NCI-H1105 treated with DMSO at 0.1 percent for 48 hours (cell line): ENCODE results near the gene DLGAP1.

Experiments
- DNase-seq: peaks from one replicate; lab custom pipeline; 2025; lab: John Stamatoyannopoulos, UW

DLGAP1 gene

GRCh38 chr18:3935305-3935704 is 519.8 kb downstream of the DLGAP1 start:
- no peak for DNase-seq

GRCh38 chr18:3932276-3932675 is 522.8 kb downstream of the DLGAP1 start:
- no peak for DNase-seq

GRCh38 chr18:3931542-3932112 is 523.5 kb downstream of the DLGAP1 start:
- DNase-seq: no peak

- DNase-seq: no peak
Measured at GRCh38 chr18:3931013-3931315, 524.1 kb downstream of the DLGAP1 start.

- no peak for DNase-seq
Measured at GRCh38 chr18:3930126-3931012, 524.7 kb downstream of the DLGAP1 start.

GRCh38 chr18:3924455-3924854 is 530.7 kb downstream of the DLGAP1 start:
- no peak for DNase-seq

- DNase-seq: no peak
Measured at GRCh38 chr18:3923750-3924149, 531.4 kb downstream of the DLGAP1 start.

- DNase-seq: no peak
Measured at GRCh38 chr18:3921826-3922225, 533.3 kb downstream of the DLGAP1 start.

GRCh38 chr18:3920832-3921231 is 534.3 kb downstream of the DLGAP1 start:
- no peak for DNase-seq

GRCh38 chr18:3919396-3920061 is 535.6 kb downstream of the DLGAP1 start:
- DNase-seq: no peak

GRCh38 chr18:3916082-3916481 is 539.0 kb downstream of the DLGAP1 start:
- no peak for DNase-seq

- DNase-seq: no peak
Measured at GRCh38 chr18:3914833-3915610, 540.1 kb downstream of the DLGAP1 start.

- DNase-seq: no peak
Measured at GRCh38 chr18:3914109-3914508, 541.0 kb downstream of the DLGAP1 start.

- no peak for DNase-seq
Measured at GRCh38 chr18:3912705-3913104, 542.4 kb downstream of the DLGAP1 start.

GRCh38 chr18:3911413-3911812 is 543.7 kb downstream of the DLGAP1 start:
- DNase-seq: no peak

- DNase-seq: no peak
Measured at GRCh38 chr18:3910512-3910911, 544.6 kb downstream of the DLGAP1 start.

- DNase-seq: no peak
Measured at GRCh38 chr18:3907955-3908354, 547.2 kb downstream of the DLGAP1 start.

- no peak for DNase-seq
Measured at GRCh38 chr18:3906116-3906750, 548.9 kb downstream of the DLGAP1 start.

GRCh38 chr18:3903337-3903736 is 551.8 kb downstream of the DLGAP1 start:
- DNase-seq: no peak

- DNase-seq: no peak
Measured at GRCh38 chr18:3902676-3903075, 552.4 kb downstream of the DLGAP1 start.

- DNase-seq: no peak
Measured at GRCh38 chr18:3901811-3902210, 553.3 kb downstream of the DLGAP1 start.

- DNase-seq: no peak
Measured at GRCh38 chr18:3901042-3901441, 554.1 kb downstream of the DLGAP1 start.
